ENCODE measurements around the gene SWAP70.
"Not testable (repeated sequence)": the region's sequence is repeated elsewhere in the genome, so short reads cannot be mapped to it uniquely, and the experiment has no call there.

The SWAP70 gene

GRCh38 chr11:9705361-9705760, 41.5 kb downstream of the SWAP70 start:
- H3K4me3 ChIP-seq (ENCODE audit: low read depth, low read length); H3K9ac ChIP-seq (ENCODE audit: low read length); H4K91ac ChIP-seq (ENCODE audit: low read depth, low read length); H3K4me1 ChIP-seq (ENCODE audit: control insufficient read depth in 1 of 2, insufficient read depth in 2 of 2, low read length in 2 of 2); H2AK5ac ChIP-seq (ENCODE audit: low read length); H4K12ac ChIP-seq (ENCODE audit: low read depth, low read length); H2BK120ac ChIP-seq (ENCODE audit: insufficient read depth, low read length, poor library complexity); H3K4ac ChIP-seq (ENCODE audit: low read depth, low read length); H3K79me2 ChIP-seq (ENCODE audit: control insufficient read depth, insufficient read depth, low read length, poor library complexity); H2AFZ ChIP-seq (ENCODE audit: insufficient read depth, low read length, poor library complexity); H2BK12ac ChIP-seq (ENCODE audit: low read length); H3K79me1 ChIP-seq (ENCODE audit: low read length); DNase-seq; H3K4me2 ChIP-seq (ENCODE audit: low read length); H4K8ac ChIP-seq (ENCODE audit: low read depth, low read length); H3K14ac ChIP-seq (ENCODE audit: low read length); H3K9me3 ChIP-seq (ENCODE audit: insufficient read depth, low read depth, low read length); H3K18ac ChIP-seq (ENCODE audit: low read length); H2BK5ac ChIP-seq (ENCODE audit: low read depth, low read length, poor library complexity); H3K27me3 ChIP-seq (ENCODE audit: insufficient read depth, low read length); H3K27ac ChIP-seq (ENCODE audit: low read depth, low read length); H3K23ac ChIP-seq (ENCODE audit: low read length); H3K36me3 ChIP-seq (ENCODE audit: control insufficient read depth in 1 of 2, insufficient read depth in 2 of 2, low read length in 2 of 2): not testable (repeated sequence)

DNA sequence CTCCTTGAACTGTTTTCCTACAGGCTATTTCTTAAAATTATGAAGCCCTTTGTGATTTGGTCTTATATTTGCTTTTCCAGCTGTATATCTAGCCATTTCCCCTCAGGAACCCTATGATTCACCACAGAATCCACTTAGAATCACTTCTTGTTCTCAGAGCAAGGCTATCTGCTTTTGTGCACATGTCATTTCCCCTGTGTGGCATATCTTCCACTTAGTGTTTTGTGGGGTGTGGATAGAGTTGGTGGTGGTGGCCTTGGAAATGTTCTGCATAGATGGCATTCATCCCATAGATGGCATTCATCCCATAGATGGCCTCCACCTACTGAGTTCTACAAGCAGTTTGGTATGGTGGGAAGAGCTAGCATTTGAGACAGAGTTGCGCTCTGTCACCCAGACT, 44.7 kb downstream of the SWAP70 start:
- no peak overlapping the region for H3K9ac ChIP-seq (ENCODE audit: low read length)
- no peak for DNase-seq
- H3K4ac ChIP-seq (ENCODE audit: low read depth, low read length), result peak overlapping the region; percentile 7
- H3K27me3 ChIP-seq (ENCODE audit: insufficient read depth, low read length), result no peaks in the 10 kb centered on the region
- no peak overlapping the region for H2BK120ac ChIP-seq (ENCODE audit: insufficient read depth, low read length, poor library complexity)
- peaks cover 2% of the 10 kb centered on the region for H3K79me1 ChIP-seq (ENCODE audit: low read length)
- H2BK5ac ChIP-seq (ENCODE audit: low read depth, low read length, poor library complexity), result no peak overlapping the region
- H2AK5ac ChIP-seq (ENCODE audit: low read length), result no peak overlapping the region
- no peak overlapping the region for H3K4me3 ChIP-seq (ENCODE audit: low read depth, low read length)
- no peak overlapping the region for H2AFZ ChIP-seq (ENCODE audit: insufficient read depth, low read length, poor library complexity)
- peaks cover 0 to 2% of the 10 kb centered on the region in 2 experiments for H3K36me3 ChIP-seq (ENCODE audit: control insufficient read depth in 1 of 2, insufficient read depth in 2 of 2, low read length in 2 of 2)
- WGBS (ENCODE audit: extremely low coverage, insufficient coverage, insufficient read length), result no CpG with 5 or more reads among the region's 1 CpG
- H3K18ac ChIP-seq (ENCODE audit: low read length), result no peak overlapping the region
- no peak overlapping the region for H4K12ac ChIP-seq (ENCODE audit: low read depth, low read length)
- no peak overlapping the region for H2BK12ac ChIP-seq (ENCODE audit: low read length)
- H4K8ac ChIP-seq (ENCODE audit: low read depth, low read length), result no peak overlapping the region
- no peak overlapping the region for H3K27ac ChIP-seq (ENCODE audit: low read depth, low read length)
- H3K23ac ChIP-seq (ENCODE audit: low read length), result no peak overlapping the region
- H3K14ac ChIP-seq (ENCODE audit: low read length), result no peak overlapping the region
- H4K91ac ChIP-seq (ENCODE audit: low read depth, low read length), result no peak overlapping the region
- H3K4me2 ChIP-seq (ENCODE audit: low read length), result no peak overlapping the region
- H3K9me3 ChIP-seq (ENCODE audit: insufficient read depth, low read depth, low read length), result no peaks in the 10 kb centered on the region
- peaks cover 4 to 6% of the 10 kb centered on the region in 2 experiments for H3K4me1 ChIP-seq (ENCODE audit: control insufficient read depth in 1 of 2, insufficient read depth in 2 of 2, low read length in 2 of 2)
- peaks cover 2% of the 10 kb centered on the region for H3K79me2 ChIP-seq (ENCODE audit: control insufficient read depth, insufficient read depth, low read length, poor library complexity)

- Histone ChIP-seq H3K4me1 (ENCODE audit: control insufficient read depth in 1 of 2, insufficient read depth in 2 of 2, low read length in 2 of 2) (peaks cover 4 to 6% of the 10 kb centered on the region in 2 experiments), H3K23ac (ENCODE audit: low read length) (no peak overlapping the region), H3K79me1 (ENCODE audit: low read length) (peaks cover 2% of the 10 kb centered on the region), H3K27me3 (ENCODE audit: insufficient read depth, low read length) (no peaks in the 10 kb centered on the region), H3K9me3 (ENCODE audit: insufficient read depth, low read depth, low read length) (no peaks in the 10 kb centered on the region), H2BK5ac (ENCODE audit: low read depth, low read length, poor library complexity) (no peak overlapping the region), H4K8ac (ENCODE audit: low read depth, low read length) (no peak overlapping the region), H3K27ac (ENCODE audit: low read depth, low read length) (no peak overlapping the region), H4K91ac (ENCODE audit: low read depth, low read length) (no peak overlapping the region), H2AFZ (ENCODE audit: insufficient read depth, low read length, poor library complexity) (no peak overlapping the region), H3K4ac (ENCODE audit: low read depth, low read length) (peak overlapping the region; percentile 75), H3K36me3 (ENCODE audit: control insufficient read depth in 1 of 2, insufficient read depth in 2 of 2, low read length in 2 of 2) (peaks cover 3 to 6% of the 10 kb centered on the region in 2 experiments), H3K4me3 (ENCODE audit: low read depth, low read length) (no peak overlapping the region), H2BK120ac (ENCODE audit: insufficient read depth, low read length, poor library complexity) (no peak overlapping the region), H4K12ac (ENCODE audit: low read depth, low read length) (no peak overlapping the region), H3K79me2 (ENCODE audit: control insufficient read depth, insufficient read depth, low read length, poor library complexity) (peaks cover 2% of the 10 kb centered on the region), H3K4me2 (ENCODE audit: low read length) (no peak overlapping the region), H2BK12ac (ENCODE audit: low read length) (no peak overlapping the region), H3K9ac (ENCODE audit: low read length) (no peak overlapping the region), H2AK5ac (ENCODE audit: low read length) (no peak overlapping the region), H3K18ac (ENCODE audit: low read length) (no peak overlapping the region), H3K14ac (ENCODE audit: low read length) (no peak overlapping the region)
- DNase-seq, result no peak
- WGBS (ENCODE audit: extremely low coverage, insufficient coverage, insufficient read length), result no CpG with 5 or more reads among the region's 4 CpGs
Observed at GRCh38 chr11:9710223-9710622, 46.3 kb downstream of the SWAP70 start.

DNA sequence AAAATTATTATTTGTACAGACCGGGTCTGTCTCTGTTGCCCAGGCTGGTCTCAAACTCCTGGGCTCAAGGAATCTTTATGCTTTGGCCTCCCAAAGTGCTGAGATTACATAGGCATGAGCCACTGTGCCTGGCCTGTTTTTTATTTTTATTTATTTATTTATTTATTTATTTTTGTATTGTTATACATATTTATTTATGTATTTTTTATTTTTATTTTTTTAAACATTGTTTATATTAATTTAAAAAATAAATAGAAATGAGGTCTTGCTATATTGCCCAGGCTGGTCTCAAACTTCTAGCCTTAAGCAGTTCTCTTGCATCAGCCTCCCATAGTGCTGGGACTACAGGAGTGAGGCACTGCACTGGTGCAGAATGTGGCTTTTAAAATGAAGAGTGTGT, 47.0 kb downstream of the SWAP70 start:
- Histone ChIP-seq H3K18ac (ENCODE audit: low read length) (no peak overlapping the region), H4K91ac (ENCODE audit: low read depth, low read length) (no peak overlapping the region), H4K8ac (ENCODE audit: low read depth, low read length) (no peak overlapping the region), H2BK120ac (ENCODE audit: insufficient read depth, low read length, poor library complexity) (no peak overlapping the region), H3K4me3 (ENCODE audit: low read depth, low read length) (no peak overlapping the region), H2BK12ac (ENCODE audit: low read length) (no peak overlapping the region), H3K4me2 (ENCODE audit: low read length) (no peak overlapping the region), H3K27me3 (ENCODE audit: insufficient read depth, low read length) (no peaks in the 10 kb centered on the region), H3K4ac (ENCODE audit: low read depth, low read length) (no peak overlapping the region), H3K9ac (ENCODE audit: low read length) (no peak overlapping the region), H4K12ac (ENCODE audit: low read depth, low read length) (no peak overlapping the region), H2BK5ac (ENCODE audit: low read depth, low read length, poor library complexity) (no peak overlapping the region), H3K4me1 (ENCODE audit: control insufficient read depth in 1 of 2, insufficient read depth in 2 of 2, low read length in 2 of 2) (peaks cover 4 to 6% of the 10 kb centered on the region in 2 experiments), H3K14ac (ENCODE audit: low read length) (no peak overlapping the region), H3K27ac (ENCODE audit: low read depth, low read length) (no peak overlapping the region), H3K36me3 (ENCODE audit: control insufficient read depth in 1 of 2, insufficient read depth in 2 of 2, low read length in 2 of 2) (peaks cover 3 to 12% of the 10 kb centered on the region in 2 experiments), H3K9me3 (ENCODE audit: insufficient read depth, low read depth, low read length) (peaks cover 2% of the 10 kb centered on the region), H3K79me2 (ENCODE audit: control insufficient read depth, insufficient read depth, low read length, poor library complexity) (peaks cover 2% of the 10 kb centered on the region), H3K79me1 (ENCODE audit: low read length) (peaks cover 2% of the 10 kb centered on the region), H2AFZ (ENCODE audit: insufficient read depth, low read length, poor library complexity) (no peak overlapping the region), H3K23ac (ENCODE audit: low read length) (no peak overlapping the region), H2AK5ac (ENCODE audit: low read length) (no peak overlapping the region)
- WGBS (ENCODE audit: extremely low coverage, insufficient coverage, insufficient read length), result no CpG with 5 or more reads among the region's 1 CpG
- no peak for DNase-seq
